ENCODE data around the gene CPAMD8. TPM values are rescaled to one million over a fixed set of nuclear protein-coding genes. Genes with fewer than 3 reads are reported as not detected.

CPAMD8 gene
- total and polyA plus RNA-seq, 2 donors (not counting 3 experiments of a cell fraction or from before 2014, with no cell fraction given), result 2.2 to 3.9 TPM

GRCh38 chr19:17011485-17011884 lies 15.1 kb downstream of the CPAMD8 start:
- CTCF ChIA-PET, result no interaction called here
- Histone ChIP-seq H3K36me3 (ENCODE audit: control insufficient read depth in 2 of 2, extremely low read depth in 1 of 2, insufficient read depth in 2 of 2, low read length in 2 of 2) (no peaks in the 10 kb centered on the region), H3K4me2 (ENCODE audit: insufficient read depth, low read length) (no peak overlapping the region), H3K9me1 (replicated peaks; ENCODE audit: control insufficient read depth, extremely low read depth, insufficient read depth, low read length) (no peaks in the 10 kb centered on the region), H3K27ac (ENCODE audit: insufficient read depth, low read depth, low read length) (no peak overlapping the region), H2AFZ (ENCODE audit: low read depth, low read length) (no peak overlapping the region), H3K9ac (replicated peaks; ENCODE audit: extremely low read depth, insufficient read depth, low read length) (no peak overlapping the region), H3K9me3 (replicated peaks; ENCODE audit: control insufficient read depth, insufficient read depth, low read length) (no peaks in the 10 kb centered on the region), H3K27me3 (ENCODE audit: control insufficient read depth in 2 of 2, insufficient read depth in 2 of 2, low read length in 2 of 2) (peaks cover 0 to 3% of the 10 kb centered on the region in 2 experiments), H3K79me2 (ENCODE audit: control insufficient read depth, insufficient read depth, low read length) (no peaks in the 10 kb centered on the region), H3K4me1 (ENCODE audit: control insufficient read depth, extremely low read depth, insufficient read depth, low read length) (no peaks in the 10 kb centered on the region), H4K20me1 (replicated peaks; ENCODE audit: control insufficient read depth, extremely low read depth, insufficient read depth, low read length) (no peaks in the 10 kb centered on the region), H3K4me3 (replicated peaks in 1 of 3; ENCODE audit: insufficient read depth in 1 of 3, low read depth in 1 of 3, low read length in 3 of 3) (no peak overlapping the region)
- DNase-seq (ENCODE audit: low read depth, low spot score) (no peak), FAIRE-seq (no peak)
- TF ChIP-seq MAX (IDR thresholded peaks at IDR 0.05; ENCODE audit: insufficient read depth, insufficient read length) (no peak), MYC (IDR thresholded peaks at IDR 0.05; ENCODE audit: low read depth, low read length) (no peak), JUN (IDR thresholded peaks at IDR 0.05; ENCODE audit: borderline replicate concordance, insufficient read depth, insufficient read length, low read depth) (no peak), GATA2 (IDR thresholded peaks at IDR 0.05; ENCODE audit: insufficient read depth, insufficient read length, low read depth, low read length) (no peak), POLR2A (IDR thresholded peaks at IDR 0.05; ENCODE audit: low read depth, low read length) (no peak), EZH2 (IDR thresholded peaks at IDR 0.05; ENCODE audit: borderline replicate concordance, low read depth, low read length, severe bottlenecking) (no peak), CTCF (IDR thresholded peaks at IDR 0.05; ENCODE audit: extremely low read depth in 1 of 2, insufficient read depth in 1 of 2, low read depth in 1 of 2, low read length in 2 of 2) (no peak), POLR2AphosphoS5 (IDR thresholded peaks at IDR 0.05; ENCODE audit: insufficient read depth, low read depth, low read length) (no peak), FOS (IDR thresholded peaks at IDR 0.05; ENCODE audit: borderline replicate concordance, insufficient read depth, low read length) (no peak)
- POLR2A ChIA-PET, result no interaction called here
- dilution Hi-C loops (cut with MboI; ENCODE audit: extremely low pct_ligation_motif_present, low sequenced_read_pairs), result no loop called here
- intact Hi-C loops (cut with micrococcal nuclease), result no loop called here
- no TSS peak for BruUV-seq (replicated peaks)

Measured in endothelial cell of umbilical vein (primary cell).